ENCODE data around the gene FARS2.
A peak's percentile ranks its signal among the peaks of the same experiment; 100 is the strongest.

FARS2 gene

GRCh38 chr6:5249451-5250122, 11.7 kb upstream of the FARS2 start:
- DNase-seq (ENCODE audit: low read depth): no peak

GRCh38 chr6:5250451-5250850, 10.9 kb upstream of the FARS2 start:
- DNase-seq (ENCODE audit: low read depth): no peak

- DNase-seq (ENCODE audit: low read depth): no peak
Observed at GRCh38 chr6:5250911-5251310, 10.4 kb upstream of the FARS2 start.

GRCh38 chr6:5256952-5257351, 4.4 kb upstream of the FARS2 start:
- DNase-seq (ENCODE audit: low read depth): no peak

- no peak for DNase-seq (ENCODE audit: low read depth)
Observed at GRCh38 chr6:5257400-5257799, 3.9 kb upstream of the FARS2 start.

- DNase-seq (ENCODE audit: low read depth): no peak
Observed at GRCh38 chr6:5259428-5259827, 1.9 kb upstream of the FARS2 start.

- peak; percentile 13 for DNase-seq (ENCODE audit: low read depth)
Observed at GRCh38 chr6:5260111-5260620, 1.1 kb upstream of the FARS2 start.

- DNase-seq (ENCODE audit: low read depth): no peak
Observed at GRCh38 chr6:5261545-5262109, 314 bp downstream of the FARS2 start.

GRCh38 chr6:5266423-5266822, 5.1 kb downstream of the FARS2 start:
- no peak for DNase-seq (ENCODE audit: low read depth)

GRCh38 chr6:5270093-5270680, 8.9 kb downstream of the FARS2 start:
- DNase-seq (ENCODE audit: low read depth): no peak

GRCh38 chr6:5271926-5272325, 10.6 kb downstream of the FARS2 start:
- DNase-seq (ENCODE audit: low read depth): no peak

GRCh38 chr6:5274231-5274630, 12.9 kb downstream of the FARS2 start:
- no peak for DNase-seq (ENCODE audit: low read depth)

- no peak for DNase-seq (ENCODE audit: low read depth)
Observed at GRCh38 chr6:5275497-5275896, 14.2 kb downstream of the FARS2 start.

- DNase-seq (ENCODE audit: low read depth): no peak
Observed at GRCh38 chr6:5276581-5276980, 15.3 kb downstream of the FARS2 start.

GRCh38 chr6:5277589-5277988, 16.3 kb downstream of the FARS2 start:
- no peak for DNase-seq (ENCODE audit: low read depth)

- no peak for DNase-seq (ENCODE audit: low read depth)
Observed at GRCh38 chr6:5278047-5278446, 16.7 kb downstream of the FARS2 start.

GRCh38 chr6:5278565-5279120, 17.3 kb downstream of the FARS2 start:
- DNase-seq (ENCODE audit: low read depth): no peak

- no peak for DNase-seq (ENCODE audit: low read depth)
Observed at GRCh38 chr6:5279891-5280338, 18.6 kb downstream of the FARS2 start.

GRCh38 chr6:5280920-5281319, 19.6 kb downstream of the FARS2 start:
- DNase-seq (ENCODE audit: low read depth): no peak

GRCh38 chr6:5282191-5282623, 20.9 kb downstream of the FARS2 start:
- DNase-seq (ENCODE audit: low read depth): no peak

GRCh38 chr6:5285081-5285480, 23.8 kb downstream of the FARS2 start:
- DNase-seq (ENCODE audit: low read depth): no peak

GRCh38 chr6:5285526-5285925, 24.2 kb downstream of the FARS2 start:
- DNase-seq (ENCODE audit: low read depth): no peak

GRCh38 chr6:5286780-5287179, 25.5 kb downstream of the FARS2 start:
- DNase-seq (ENCODE audit: low read depth): no peak
